IMR-90 (cell line): ENCODE results near the gene PPARG. TPM values are rescaled to one million over a fixed set of nuclear protein-coding genes. Genes with fewer than 3 reads are reported as not detected.

Experiments used
- ATAC-seq: fragments of 200-7000 bp; cut with Tn5 transposase; 2 replicates; pipeline ENCODE4 v1.9.1; 2020; ENCODE audit warnings: low read depth, mild to moderate bottlenecking, moderate library complexity
- BruUV-seq: library from RNA; stranded (reverse); fragments of 400-500 nt; replicated peaks from 2 replicates; lab custom pipeline; 2021; lab: Mats Ljungman, UMichigan
- CTCF ChIA-PET: fragments of 300-600 bp; formaldehyde crosslinking; extraction: SDS; loops from one replicate; lab custom pipeline; 2021; ENCODE audit warnings: antibody characterized with exemption; lab: Yijun Ruan, JAX
- POLR2A ChIA-PET: fragments of 300-600 bp; sonication (Branson Sonifier 250); formaldehyde crosslinking; loops from one replicate; lab custom pipeline; 2022; ENCODE audit warnings: antibody characterized with exemption; ENCODE audit not compliant: unreplicated experiment; lab: Charles Lee
- DNase-seq: peaks from one replicate; pipeline ENCODE4 v3.0.0; 2013
- H2AFZ ChIP-seq: replicated peaks from 2 replicates; pipeline ENCODE3; 2013; ENCODE audit warnings: low read length, mild to moderate bottlenecking; ENCODE audit not compliant: poor library complexity
- H2AK5ac ChIP-seq: 2 replicates; pipeline ENCODE4 v1.6.1; 2013; ENCODE audit warnings: low read depth, low read length, inconsistent platforms
- H2AK9ac ChIP-seq: replicated peaks from 2 replicates; pipeline ENCODE3; 2013; ENCODE audit warnings: mild to moderate bottlenecking, low read depth, low read length, moderate library complexity; ENCODE audit not compliant: poor library complexity
- H2BK120ac ChIP-seq: 2 replicates; pipeline ENCODE4 v1.6.1; 2013; ENCODE audit warnings: low read depth, low read length, inconsistent platforms
- H2BK15ac ChIP-seq: 3 replicates; pipeline ENCODE4 v1.6.1; 2013; ENCODE audit warnings: low read depth, low read length, inconsistent platforms
- H2BK20ac ChIP-seq: 2 replicates; pipeline ENCODE4 v1.6.1; 2013; ENCODE audit warnings: low read depth, mild to moderate bottlenecking, inconsistent platforms, low read length, moderate library complexity
- H2BK5ac ChIP-seq: 2 replicates; pipeline ENCODE4 v1.6.1; 2013; ENCODE audit warnings: mild to moderate bottlenecking, low read depth, low read length, inconsistent platforms; ENCODE audit not compliant: poor library complexity, severe bottlenecking
- H3K14ac ChIP-seq: replicated peaks from 2 replicates; pipeline ENCODE4 v1.6.1; 2013; ENCODE audit warnings: low read depth, low read length, inconsistent platforms
- H3K18ac ChIP-seq: 2 replicates; pipeline ENCODE4 v1.6.1; 2013; ENCODE audit warnings: low read depth, low read length, control low read depth
- H3K23ac ChIP-seq: 2 replicates; pipeline ENCODE4 v1.6.1; 2013; ENCODE audit warnings: low read depth, low read length, inconsistent platforms
- H3K27ac ChIP-seq: 2 replicates; pipeline ENCODE4 v1.5.1; 2013; ENCODE audit warnings: mild to moderate bottlenecking, control low read depth, low read length; ENCODE audit not compliant: insufficient read depth
- H3K27me3 ChIP-seq: 2 replicates; pipeline ENCODE4 v1.6.1; 2013; ENCODE audit warnings: low read length; ENCODE audit not compliant: control insufficient read depth, insufficient read depth
- H3K36me3 ChIP-seq: 2 replicates; pipeline ENCODE4 v1.6.1; 2013; ENCODE audit warnings: low read length, mixed read lengths; ENCODE audit not compliant: control insufficient read depth, insufficient read depth
- H3K4ac ChIP-seq: 2 replicates; pipeline ENCODE4 v1.6.1; 2013; ENCODE audit warnings: low read depth, low read length, inconsistent platforms
- H3K4me1 ChIP-seq: 2 replicates; pipeline ENCODE4 v1.6.1; 2013; ENCODE audit warnings: low read length, mixed read lengths; ENCODE audit not compliant: control insufficient read depth, insufficient read depth
- H3K4me2 ChIP-seq: 2 replicates; pipeline ENCODE4 v1.6.1; 2013; ENCODE audit warnings: low read depth, mild to moderate bottlenecking, control low read depth, low read length, moderate library complexity
- H3K4me3 ChIP-seq: 2 replicates; pipeline ENCODE4 v1.5.1; 2013; ENCODE audit warnings: low read depth, mild to moderate bottlenecking, control low read depth, low read length, moderate library complexity; ENCODE audit not compliant: insufficient read depth
- H3K56ac ChIP-seq: 2 replicates; pipeline ENCODE4 v1.6.1; 2013; ENCODE audit warnings: low read length, inconsistent platforms; ENCODE audit not compliant: insufficient read depth; ENCODE audit errors: extremely low read depth
- H3K79me1 ChIP-seq, 2 experiments: 2 replicates each; pipeline ENCODE4 v1.6.1; 2013; ENCODE audit warnings: low read length in 2 of 2, inconsistent platforms in 1 of 2, low read depth in 1 of 2
- H3K9ac ChIP-seq: 2 replicates; pipeline ENCODE4 v1.6.1; 2013; ENCODE audit warnings: low read depth, low read length, control low read depth
- H3K9me1 ChIP-seq: 2 replicates; pipeline ENCODE4 v1.6.1; 2013; ENCODE audit warnings: low read length, inconsistent platforms; ENCODE audit not compliant: insufficient read depth
- H3K9me3 ChIP-seq: 2 replicates; pipeline ENCODE4 v1.6.1; 2013; ENCODE audit warnings: low read length; ENCODE audit not compliant: control insufficient read depth, insufficient read depth
- H4K20me1 ChIP-seq: 2 replicates; pipeline ENCODE4 v1.6.1; 2013; ENCODE audit warnings: low read length, inconsistent platforms; ENCODE audit not compliant: insufficient read depth
- H4K5ac ChIP-seq: 2 replicates; pipeline ENCODE4 v1.6.1; 2013; ENCODE audit warnings: mild to moderate bottlenecking, low read depth, low read length, control low read depth
- H4K8ac ChIP-seq, 2 experiments: 2 replicates each; pipeline ENCODE4 v1.6.1; 2013; ENCODE audit warnings: low read depth in 2 of 2, low read length in 2 of 2, control low read depth in 1 of 2, inconsistent platforms in 1 of 2
- H4K91ac ChIP-seq: 2 replicates; pipeline ENCODE4 v1.6.1; 2013; ENCODE audit warnings: low read depth, low read length, inconsistent platforms; ENCODE audit not compliant: insufficient read depth
- CHD1 ChIP-seq: IDR thresholded peaks from 2 replicates; pipeline ENCODE4 v1.6.1; 2012; ENCODE audit warnings: low read depth, low read length, improper control_type of control experiment
- ELK1 ChIP-seq: fragments of 150-350 bp; IDR thresholded peaks from 2 replicates; pipeline ENCODE4 v1.6.1; 2016; ENCODE audit warnings: low read depth, mild to moderate bottlenecking, low read length, moderate library complexity, borderline replicate concordance
- MAFK ChIP-seq: IDR thresholded peaks from 2 replicates; pipeline ENCODE4 v1.6.1; 2012; ENCODE audit warnings: low read depth, low read length, improper control_type of control experiment
- MAZ ChIP-seq: IDR thresholded peaks from 2 replicates; pipeline ENCODE4 v1.6.1; 2012; ENCODE audit warnings: low read depth, mild to moderate bottlenecking, low read length, improper control_type of control experiment, moderate library complexity, borderline replicate concordance
- MXI1 ChIP-seq: IDR thresholded peaks from 2 replicates; pipeline ENCODE4 v1.6.1; 2012; ENCODE audit warnings: low read depth, mild to moderate bottlenecking, low read length, moderate library complexity, borderline replicate concordance
- RCOR1 ChIP-seq: IDR thresholded peaks from 2 replicates; pipeline ENCODE4 v1.6.1; 2012; ENCODE audit warnings: mild to moderate bottlenecking, low read length, improper control_type of control experiment; ENCODE audit not compliant: insufficient replicate concordance
- RFX5 ChIP-seq: IDR thresholded peaks from 2 replicates; pipeline ENCODE4 v1.8.0; 2012; ENCODE audit warnings: low read depth, mild to moderate bottlenecking, low read length, moderate library complexity
- SMC3 ChIP-seq: fragments of 150-350 bp; IDR thresholded peaks from 2 replicates; pipeline ENCODE4 v1.6.1; 2016; ENCODE audit warnings: low read depth, mild to moderate bottlenecking, antibody characterized with exemption, low read length, moderate library complexity
- USF2 ChIP-seq: fragments of 150-350 bp; IDR thresholded peaks from 2 replicates; pipeline ENCODE4 v1.6.1; 2017; ENCODE audit warnings: mild to moderate bottlenecking, antibody characterized with exemption, low read length, low read depth
- WGBS, 2 experiments: methylation state at CpG; one replicate each; pipeline versions ENCODE4 v1.1.5 to v1.1.7; 2013; ENCODE audit warnings: missing lambda C conversion rate in 2 of 2; ENCODE audit not compliant: insufficient read length in 1 of 2; ENCODE audit errors: extremely low coverage in 2 of 2; 5-methylcytosine and 5-hydroxymethylcytosine counted together
- dilution Hi-C: fragments of 300-500 bp; cut with HindIII; formaldehyde crosslinking; loops from one replicate; pipeline ENCODE4 v1.14.3; 2018; ENCODE audit warnings: low sequenced_read_pairs; ENCODE audit not compliant: unreplicated experiment
- in situ Hi-C: fragments of 300-500 bp; cut with MboI; formaldehyde crosslinking; loops from 3 replicates; pipeline ENCODE4 v1.14.3; 2019; ENCODE audit warnings: low sequenced_read_pairs, inconsistent platforms, mixed read lengths
- intact Hi-C: fragments of 100-400 bp; cut with micrococcal nuclease; formaldehyde crosslinking; loops from 2 replicates; pipeline ENCODE4 v1.10.0; 2022
- polyA plus RNA-seq, 3 experiments: library from polyadenylated mRNA; depleted of rRNA; stranded (reverse); fragments of >200 nt; gene quantifications; 2 replicates each; pipeline ENCODE4 v1.2.3, GENCODE V29; 2012; ENCODE audit warnings: low replicate concordance in 1 of 3
- total RNA-seq: library from RNA; depleted of rRNA; stranded (reverse); fragments of >200 nt; gene quantifications from 2 replicates; pipeline ENCODE4 v1.2.3, GENCODE V29; 2012

Gene PPARG
- total and polyA plus RNA-seq, 2 of the 4 experiments (the other 2 are of a cell fraction), result 11.2 to 23.8 TPM

- no peak overlapping the region for H2AK9ac ChIP-seq
- no peak overlapping the region for H3K9ac ChIP-seq
- no peaks in the 10 kb centered on the region; the same call in 1 of the 2 replicates for H3K9me1 ChIP-seq
- no peaks in the 10 kb centered on the region for H3K4me1 ChIP-seq
- no peak overlapping the region for H4K5ac ChIP-seq
- intact Hi-C loops, result no loop called here
- no peak overlapping the region for H3K18ac ChIP-seq
- ChIA-PET POLR2A (no interaction called here), CTCF (no interaction called here)
- H3K36me3 ChIP-seq, result no peaks in the 10 kb centered on the region
- no peak overlapping the region for H4K8ac ChIP-seq
- H3K79me1 ChIP-seq, result no peaks in the 10 kb centered on the region
- no CpG with 5 or more reads among the region's 6 CpGs for WGBS, 2 experiments
- H2BK120ac ChIP-seq, result no peak overlapping the region
- ATAC-seq (no peak), DNase-seq (no peak)
- H3K23ac ChIP-seq, result no peak overlapping the region
- no peak overlapping the region for H3K14ac ChIP-seq
- no peak overlapping the region for H3K4ac ChIP-seq
- TF ChIP-seq RFX5 (no peak), SMC3 (no peak), ELK1 (no peak), CHD1 (no peak), USF2 (no peak), RCOR1 (no peak), MAZ (no peak), MXI1 (no peak), MAFK (no peak)
- dilution Hi-C loops, result no loop called here
- no peak overlapping the region for H2BK15ac ChIP-seq
- no peak overlapping the region for H3K4me3 ChIP-seq
- no peak overlapping the region for H4K91ac ChIP-seq
- BruUV-seq, result no TSS peak
- H2AK5ac ChIP-seq, result no peak overlapping the region
- H3K27ac ChIP-seq, result no peak overlapping the region
- H3K9me3 ChIP-seq, result no peaks in the 10 kb centered on the region
- peaks cover 1% of the 10 kb centered on the region; the same call in 1 of the 2 replicates for H3K27me3 ChIP-seq
- no peak overlapping the region for H3K4me2 ChIP-seq
- H2BK20ac ChIP-seq, result no peak overlapping the region
- no peaks in the 10 kb centered on the region for H4K20me1 ChIP-seq
- in situ Hi-C loops, result no loop called here
- no peak overlapping the region for H3K56ac ChIP-seq
- no peak overlapping the region for H2AFZ ChIP-seq
- no peak overlapping the region for H2BK5ac ChIP-seq
Measured at GRCh38 chr3:12468276-12468675, 179.4 kb downstream of the PPARG start.
